ENCODE data around the gene MYG1.

GRCh38 chr12:53274445-53274844 lies 25.1 kb upstream of the MYG1 start:
- TF ChIP-seq, protein P1, sequence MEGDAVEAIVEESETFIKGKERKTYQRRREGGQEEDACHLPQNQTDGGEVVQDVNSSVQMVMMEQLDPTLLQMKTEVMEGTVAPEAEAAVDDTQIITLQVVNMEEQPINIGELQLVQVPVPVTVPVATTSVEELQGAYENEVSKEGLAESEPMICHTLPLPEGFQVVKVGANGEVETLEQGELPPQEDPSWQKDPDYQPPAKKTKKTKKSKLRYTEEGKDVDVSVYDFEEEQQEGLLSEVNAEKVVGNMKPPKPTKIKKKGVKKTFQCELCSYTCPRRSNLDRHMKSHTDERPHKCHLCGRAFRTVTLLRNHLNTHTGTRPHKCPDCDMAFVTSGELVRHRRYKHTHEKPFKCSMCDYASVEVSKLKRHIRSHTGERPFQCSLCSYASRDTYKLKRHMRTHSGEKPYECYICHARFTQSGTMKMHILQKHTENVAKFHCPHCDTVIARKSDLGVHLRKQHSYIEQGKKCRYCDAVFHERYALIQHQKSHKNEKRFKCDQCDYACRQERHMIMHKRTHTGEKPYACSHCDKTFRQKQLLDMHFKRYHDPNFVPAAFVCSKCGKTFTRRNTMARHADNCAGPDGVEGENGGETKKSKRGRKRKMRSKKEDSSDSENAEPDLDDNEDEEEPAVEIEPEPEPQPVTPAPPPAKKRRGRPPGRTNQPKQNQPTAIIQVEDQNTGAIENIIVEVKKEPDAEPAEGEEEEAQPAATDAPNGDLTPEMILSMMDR (conservative IDR thresholded peaks at IDR 0.05; ENCODE audit: low read length), result no peak
- TF ChIP-seq EZH2phosphoT487 (IDR thresholded peaks at IDR 0.05; ENCODE audit: borderline replicate concordance, low read depth, low read length), result no peak

Measured in OCI-LY7 (cell line).